ENCODE results near the gene SLC6A18.
"Not testable (repeated sequence)": the region's sequence is repeated elsewhere in the genome, so short reads cannot be mapped to it uniquely, and the experiment has no call there.

The SLC6A18 gene

DNA sequence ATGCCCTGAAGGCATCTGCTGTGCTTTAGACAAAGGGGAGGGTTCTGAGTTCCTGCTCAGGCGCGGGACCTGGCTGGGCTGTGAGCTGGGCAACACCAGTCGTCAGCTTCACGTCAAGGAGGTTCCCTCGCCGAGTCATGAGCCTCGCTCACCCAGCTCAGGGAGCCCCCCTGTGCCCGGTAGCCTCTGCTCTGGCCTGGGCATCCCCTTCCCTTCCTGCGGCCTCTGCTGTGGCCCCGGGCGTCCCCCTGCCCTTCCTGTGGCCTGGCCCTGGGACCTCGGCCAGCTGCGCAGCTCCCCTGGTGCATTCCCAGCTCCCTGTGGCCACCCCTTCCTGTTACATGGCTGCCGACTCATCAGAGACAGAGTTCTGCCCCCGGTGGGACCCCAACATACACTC lies 39.8 kb downstream of the SLC6A18 start:
- no peak overlapping the region for H3K4me3 ChIP-seq (ENCODE audit: low read length)
- DNase-seq (ENCODE audit: low read depth, low spot score) = no peak

DNA sequence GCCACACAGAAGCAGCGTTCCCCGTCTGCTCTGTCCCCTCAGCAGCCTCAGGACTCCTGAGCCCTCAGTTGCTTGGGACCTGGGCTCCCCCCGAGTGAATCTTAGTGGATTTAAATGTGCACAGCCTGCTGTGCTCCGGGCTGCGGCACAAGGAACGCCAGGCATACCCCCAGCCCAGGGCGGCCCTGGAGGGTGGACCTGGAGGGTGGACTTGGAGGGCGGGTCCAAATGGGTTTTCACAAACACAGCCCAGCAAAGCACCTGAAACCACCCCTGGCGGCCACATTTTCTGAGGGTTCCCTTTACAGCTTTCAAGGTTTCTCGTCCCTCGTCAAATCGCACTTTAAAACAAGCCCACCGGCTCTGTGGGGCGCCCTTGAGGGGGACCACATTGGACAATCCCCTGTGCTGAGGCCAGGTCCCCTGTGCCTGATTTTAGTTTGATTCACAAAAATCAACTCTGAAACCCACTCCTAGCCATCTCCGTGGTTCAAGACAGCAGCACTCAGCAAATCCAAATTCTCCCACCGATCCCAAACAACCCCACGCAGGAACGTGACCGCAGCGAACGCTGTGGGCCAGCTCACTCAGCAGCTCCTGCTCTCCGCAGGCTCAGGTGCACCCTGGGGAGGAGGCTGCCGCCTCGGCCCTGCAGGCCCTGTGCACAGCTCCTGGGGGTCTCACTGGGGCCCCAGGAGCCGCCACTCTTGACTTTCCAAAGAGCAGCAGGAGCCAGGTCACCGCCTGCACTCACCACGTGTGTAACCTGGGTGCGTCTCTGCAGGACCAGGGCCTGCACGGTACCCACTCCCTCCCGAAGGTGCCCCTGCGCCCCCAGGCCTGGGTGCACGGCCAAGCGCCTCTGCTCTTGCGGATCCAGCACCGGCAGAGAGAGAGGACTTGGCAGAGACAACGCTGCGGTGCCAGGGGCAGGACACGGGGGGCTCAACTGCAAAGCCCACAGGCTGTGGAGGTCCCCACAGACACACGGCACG lies 40.6 kb downstream of the SLC6A18 start:
- no peak for DNase-seq (ENCODE audit: low read depth, low spot score)
- H3K4me3 ChIP-seq (ENCODE audit: low read length) = no peak overlapping the region

DNA sequence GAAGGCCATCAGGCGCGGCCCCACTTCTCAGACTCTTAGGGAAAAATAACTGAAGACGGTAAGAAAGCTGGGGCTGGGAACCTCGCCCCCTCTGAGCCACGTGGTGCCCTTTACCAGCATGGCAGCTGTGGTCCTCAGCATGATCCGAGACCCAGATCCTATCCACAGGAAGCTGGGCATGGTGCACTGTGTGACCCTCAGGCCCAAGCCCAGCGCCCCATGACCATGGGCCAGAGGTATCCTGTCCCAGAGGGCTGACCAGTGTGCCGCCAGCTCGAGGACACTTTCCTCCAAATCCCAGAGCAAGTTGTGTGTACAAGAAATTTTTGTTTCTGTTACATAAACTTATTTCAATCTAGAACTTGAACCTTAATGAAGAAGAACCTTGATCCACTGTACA lies 41.6 kb downstream of the SLC6A18 start:
- DNase-seq (ENCODE audit: low read depth, low spot score) = no peak
- no peak overlapping the region for H3K4me3 ChIP-seq (ENCODE audit: low read length)

DNA sequence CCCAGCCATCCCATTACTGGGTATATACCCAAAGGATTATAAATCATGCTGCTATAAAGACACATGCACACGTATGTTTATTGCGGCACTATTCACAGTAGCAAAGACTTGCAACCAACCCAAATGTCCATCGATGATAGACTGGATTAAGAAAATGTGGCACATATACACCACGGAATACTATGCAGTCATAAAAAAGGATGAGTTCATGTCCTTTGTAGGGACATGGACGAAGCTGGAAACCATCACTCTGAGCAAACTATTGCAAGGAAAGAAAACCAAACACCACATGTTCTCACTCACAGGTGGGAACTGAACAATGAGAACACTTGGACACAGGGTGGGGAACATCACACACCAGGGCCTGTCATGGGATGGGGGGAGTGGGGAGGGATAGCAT lies 42.3 kb downstream of the SLC6A18 start:
- DNase-seq (ENCODE audit: low read depth, low spot score); H3K4me3 ChIP-seq (ENCODE audit: low read length): not testable (repeated sequence)

DNA sequence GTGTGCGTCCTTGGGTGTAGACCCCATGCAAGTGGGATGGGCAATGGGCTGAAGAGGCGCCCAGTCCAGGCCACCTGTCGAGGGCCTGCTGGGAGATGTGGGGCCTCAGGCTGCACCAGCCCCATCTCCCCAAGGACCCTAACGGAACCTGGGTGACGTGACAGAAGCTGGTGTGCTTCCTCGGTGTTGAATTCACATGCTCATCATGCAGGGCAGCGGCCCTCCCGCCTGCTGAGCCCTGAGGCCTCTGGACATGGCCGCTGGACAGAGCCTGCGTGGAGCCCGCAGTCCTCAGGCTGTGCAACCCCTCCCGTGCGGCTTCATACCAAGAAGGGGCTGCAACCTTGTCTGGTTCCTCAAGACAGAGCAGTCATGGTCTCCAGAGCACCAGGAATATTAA lies 42.9 kb downstream of the SLC6A18 start:
- DNase-seq (ENCODE audit: low read depth, low spot score) = no peak
- H3K4me3 ChIP-seq (ENCODE audit: low read length) = no peak overlapping the region

DNA sequence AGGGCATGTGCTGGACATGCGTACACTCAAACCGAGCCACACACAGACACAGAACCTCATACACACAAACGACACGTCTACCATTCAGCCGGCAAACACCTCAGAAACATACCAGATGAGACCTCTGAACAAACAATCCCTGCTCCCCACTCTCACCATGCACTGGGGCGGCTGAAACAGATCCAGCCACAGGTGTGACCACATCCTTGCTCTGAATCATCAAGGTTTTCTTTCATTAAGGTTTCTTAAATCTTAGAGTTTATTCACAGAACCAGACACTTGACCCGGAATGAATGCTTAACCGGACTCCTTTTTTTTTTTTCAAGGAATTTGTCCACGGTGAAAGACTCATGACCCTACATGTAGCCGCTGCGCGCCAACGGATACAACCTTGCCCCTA lies 43.5 kb downstream of the SLC6A18 start:
- H3K4me3 ChIP-seq (ENCODE audit: low read length) = no peak overlapping the region
- peak; percentile 55 for DNase-seq (ENCODE audit: low read depth, low spot score)

DNA sequence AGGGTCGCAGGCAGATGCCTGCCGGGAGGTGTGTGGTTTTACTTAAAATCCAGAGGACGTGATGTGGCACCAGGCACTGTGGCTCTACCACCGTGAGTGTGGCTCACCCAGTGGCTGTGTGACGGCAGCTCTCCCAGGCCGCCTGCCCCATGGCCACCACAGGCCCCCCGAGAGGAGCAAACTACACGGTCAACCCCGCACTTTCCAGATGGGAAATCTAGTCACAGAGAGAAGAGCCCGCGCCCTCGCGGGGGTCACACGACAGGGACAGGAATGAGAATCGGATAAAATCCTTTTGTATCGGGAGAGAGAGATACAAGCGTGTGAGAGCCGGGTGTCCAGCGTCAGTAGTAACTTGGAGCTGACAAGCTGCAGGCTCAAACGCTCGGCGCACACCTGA lies 45.2 kb downstream of the SLC6A18 start:
- no peak for DNase-seq (ENCODE audit: low read depth, low spot score)
- H3K4me3 ChIP-seq (ENCODE audit: low read length) = no peak overlapping the region

DNA sequence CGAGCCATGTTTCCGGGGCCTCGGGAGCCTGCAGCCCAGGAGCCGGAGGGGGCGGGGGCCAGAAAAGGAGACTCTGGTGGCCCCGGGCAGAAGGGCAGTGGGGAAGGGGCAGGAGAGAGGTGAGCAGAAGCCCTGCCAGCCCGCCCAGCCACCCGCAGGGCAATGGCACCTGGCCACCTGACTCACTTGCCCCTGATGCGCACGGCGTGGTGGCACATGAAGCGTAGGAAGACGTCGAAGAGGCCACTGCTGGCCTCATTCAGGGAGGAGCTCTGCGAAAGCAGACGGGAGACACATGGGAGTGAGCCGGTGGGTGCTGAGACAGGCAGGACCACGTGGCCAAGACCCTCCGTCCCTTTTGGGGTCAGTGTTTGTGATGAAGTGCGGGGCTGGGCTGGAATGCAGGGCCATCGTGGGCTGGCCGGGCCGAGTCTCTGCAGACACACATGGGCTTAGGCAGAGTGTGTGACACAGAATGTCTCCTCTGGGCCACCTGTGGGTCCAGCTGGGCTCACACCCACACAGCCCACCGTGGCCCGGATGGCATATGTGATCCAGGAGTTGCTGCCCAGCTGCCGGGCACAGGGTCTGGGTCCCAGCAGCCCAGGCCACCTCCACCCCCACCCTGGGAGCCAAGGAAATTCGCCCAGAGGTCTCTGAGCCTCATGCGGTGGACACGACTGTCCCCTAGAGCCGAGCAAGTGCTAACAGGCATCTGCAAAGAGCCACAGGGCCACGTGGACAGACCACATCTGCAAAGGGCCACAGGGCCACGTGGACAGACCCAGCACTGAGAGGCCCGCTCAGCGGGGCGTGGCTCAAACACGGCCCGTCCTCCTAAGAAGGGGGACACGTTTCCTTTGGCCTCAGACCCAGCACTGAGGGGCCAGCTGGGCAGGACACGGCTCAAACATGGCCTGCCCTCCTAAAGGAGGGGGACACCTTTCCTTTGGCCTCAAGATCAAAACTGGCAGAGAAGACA lies 46.0 kb downstream of the SLC6A18 start:
- H3K4me3 ChIP-seq (ENCODE audit: low read length) = no peak overlapping the region
- DNase-seq (ENCODE audit: low read depth, low spot score) = no peak

DNA sequence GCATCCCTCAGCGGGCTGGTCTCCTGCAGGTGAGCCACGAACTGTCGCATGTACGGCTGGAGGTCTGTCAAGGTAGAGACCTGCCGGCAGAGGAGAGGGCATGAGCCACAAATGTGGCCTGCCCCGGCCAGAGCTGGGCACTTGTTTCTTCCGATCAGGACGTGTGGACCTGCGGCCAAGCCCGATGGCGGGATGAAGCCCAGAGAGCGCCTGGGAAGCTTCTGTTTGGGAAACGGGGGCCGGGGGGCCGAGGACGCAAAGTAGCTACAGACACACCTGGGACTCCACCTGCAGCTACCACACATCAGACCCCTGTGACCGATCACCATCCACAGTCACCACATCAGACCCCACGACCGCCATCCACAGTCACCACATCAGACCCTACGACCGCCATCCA lies 47.0 kb downstream of the SLC6A18 start:
- H3K4me3 ChIP-seq (ENCODE audit: low read length) = no peak overlapping the region
- no peak for DNase-seq (ENCODE audit: low read depth, low spot score)

DNA sequence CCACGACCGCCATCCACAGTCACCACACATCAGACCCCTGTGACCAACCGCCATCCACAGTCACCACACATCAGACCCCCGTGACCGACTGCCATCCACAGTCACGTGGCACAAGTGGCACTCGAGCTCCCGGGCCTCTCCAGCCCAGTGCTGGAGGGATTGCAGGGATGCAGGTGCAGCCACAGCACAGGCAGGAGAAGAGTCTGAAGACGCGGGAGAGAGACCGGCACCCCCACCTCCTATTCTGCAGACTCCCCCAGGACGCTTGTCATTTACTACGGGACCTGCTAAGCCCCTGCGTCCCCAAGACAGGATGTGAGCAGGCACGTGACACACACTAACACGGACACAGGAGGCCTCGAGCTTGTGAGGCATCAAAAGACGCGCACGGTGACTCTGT lies 48.6 kb downstream of the SLC6A18 start:
- no peak for DNase-seq (ENCODE audit: low read depth, low spot score)
- no peak overlapping the region for H3K4me3 ChIP-seq (ENCODE audit: low read length)

DNA sequence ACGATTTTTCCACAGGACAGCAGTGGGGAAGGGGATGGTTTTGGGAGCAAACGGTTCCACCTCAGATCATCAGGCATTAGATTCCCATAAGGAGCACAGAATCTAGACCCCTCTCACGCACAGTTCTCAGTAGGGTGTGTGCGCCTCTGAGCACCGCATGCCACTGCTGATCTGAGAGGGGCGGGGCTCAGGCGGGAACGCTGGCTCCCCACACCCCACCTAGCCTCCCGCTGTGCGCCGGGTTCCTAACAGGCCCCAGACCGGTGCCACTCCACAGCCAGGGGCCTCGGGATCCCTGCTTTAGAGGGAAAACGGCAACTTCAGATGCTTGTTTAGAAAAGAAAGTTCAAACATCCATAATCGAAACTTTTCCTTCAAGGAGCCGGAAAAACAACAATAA lies 49.3 kb downstream of the SLC6A18 start:
- no peak for DNase-seq (ENCODE audit: low read depth, low spot score)
- no peak overlapping the region for H3K4me3 ChIP-seq (ENCODE audit: low read length)

DNA sequence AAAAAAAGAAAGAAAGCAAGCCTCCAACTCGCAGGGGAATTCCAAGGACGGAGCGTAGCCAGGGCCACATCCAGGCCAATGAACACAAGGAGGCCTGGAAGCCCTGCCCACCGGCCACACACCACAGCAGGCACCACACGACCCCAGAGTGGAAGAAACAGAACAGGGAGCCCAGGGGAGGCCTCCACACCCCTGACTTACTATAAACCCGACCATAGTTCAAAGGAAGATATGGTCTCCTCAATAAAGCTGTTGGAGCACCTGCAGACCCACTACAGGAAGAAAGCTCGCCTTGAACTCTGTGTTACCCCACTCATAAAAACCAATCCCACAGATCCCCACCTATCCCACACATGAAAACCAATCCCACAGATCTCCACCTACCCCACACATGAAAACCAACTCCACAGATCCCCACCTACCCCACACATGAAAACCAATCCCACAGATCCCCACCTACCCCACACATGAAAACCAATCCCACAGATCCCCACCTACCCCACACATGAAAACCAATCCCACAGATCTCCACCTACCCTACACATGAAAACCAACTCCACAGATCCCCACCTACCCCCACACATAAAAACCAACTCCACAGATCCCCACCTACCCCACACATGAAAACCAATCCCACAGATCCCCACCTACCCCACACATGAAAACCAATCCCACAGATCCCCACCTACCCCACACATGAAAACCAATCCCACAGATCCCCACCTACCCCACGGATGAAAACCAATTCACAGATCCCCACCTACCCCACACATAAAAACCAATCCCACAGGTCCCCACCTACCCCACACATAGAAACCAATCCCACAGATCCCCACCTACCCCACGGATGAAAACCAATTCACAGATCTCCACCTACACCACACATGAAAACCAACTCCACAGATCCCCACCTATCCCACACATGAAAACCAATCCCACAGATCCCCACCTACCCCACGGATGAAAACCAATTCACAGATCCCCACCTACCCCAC lies 50.5 kb downstream of the SLC6A18 start:
- DNase-seq (ENCODE audit: low read depth, low spot score) = peak; percentile 61
- not testable (repeated sequence) for H3K4me3 ChIP-seq (ENCODE audit: low read length)

DNA sequence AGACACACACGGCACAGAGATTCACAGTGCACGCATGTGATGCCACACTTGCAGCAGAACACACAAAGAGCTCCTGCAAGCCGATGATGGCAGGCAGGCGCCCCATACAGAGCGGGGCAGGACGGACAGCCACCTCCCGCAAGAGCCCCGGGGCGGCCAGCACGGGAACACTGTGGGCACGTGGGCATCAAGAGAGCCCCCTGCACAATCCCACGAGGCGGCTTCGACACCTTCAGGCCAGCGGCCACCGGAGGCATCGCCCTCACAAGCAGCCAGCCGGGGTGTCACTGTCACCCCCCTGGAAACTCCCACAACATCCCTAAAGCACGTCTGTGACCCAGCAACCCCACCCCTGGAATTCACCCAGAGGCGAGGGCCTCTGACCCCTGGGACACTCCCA lies 51.7 kb downstream of the SLC6A18 start:
- H3K4me3 ChIP-seq (ENCODE audit: low read length) = no peak overlapping the region
- no peak for DNase-seq (ENCODE audit: low read depth, low spot score)

DNA sequence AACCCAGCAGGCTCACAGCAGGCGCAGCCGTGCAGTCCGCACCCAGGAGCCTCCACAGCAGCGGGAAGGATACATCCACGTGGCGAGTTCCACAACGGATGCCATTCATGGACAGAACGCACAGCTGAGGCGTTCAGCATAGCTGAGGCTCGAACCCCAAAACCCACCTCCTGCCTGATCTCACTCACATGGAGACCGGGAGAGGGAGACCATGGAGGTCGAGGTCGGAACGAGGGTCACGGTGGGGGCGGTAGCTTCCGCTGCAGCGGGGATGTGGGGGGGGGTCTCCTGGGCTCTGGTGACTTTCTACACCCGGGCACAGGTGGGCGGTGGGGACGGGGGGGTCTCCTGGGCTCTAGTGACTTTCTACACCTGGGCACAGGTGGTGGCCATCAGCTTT lies 52.1 kb downstream of the SLC6A18 start:
- H3K4me3 ChIP-seq (ENCODE audit: low read length) = no peak overlapping the region
- DNase-seq (ENCODE audit: low read depth, low spot score) = no peak

DNA sequence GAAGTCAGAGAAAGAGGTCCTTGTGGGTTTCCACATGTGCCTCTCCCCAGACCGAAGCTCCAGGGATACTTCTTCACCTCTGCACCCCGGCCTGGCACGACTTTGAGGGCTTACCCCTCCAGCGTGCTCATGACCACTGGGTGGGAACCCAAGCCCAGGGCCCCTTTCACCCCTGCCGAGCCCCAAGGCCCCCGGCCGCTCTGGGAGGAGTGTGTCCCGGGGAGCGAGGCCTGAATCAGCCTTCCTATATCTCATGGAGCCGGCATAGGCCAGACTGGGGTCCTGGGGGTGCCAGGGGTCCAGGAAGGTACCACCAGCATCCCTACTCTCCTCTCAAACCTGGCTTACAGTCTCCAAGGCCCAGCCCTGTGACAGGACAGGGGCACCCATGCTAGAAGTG lies 52.6 kb downstream of the SLC6A18 start:
- DNase-seq (ENCODE audit: low read depth, low spot score) = no peak
- no peak overlapping the region for H3K4me3 ChIP-seq (ENCODE audit: low read length)

DNA sequence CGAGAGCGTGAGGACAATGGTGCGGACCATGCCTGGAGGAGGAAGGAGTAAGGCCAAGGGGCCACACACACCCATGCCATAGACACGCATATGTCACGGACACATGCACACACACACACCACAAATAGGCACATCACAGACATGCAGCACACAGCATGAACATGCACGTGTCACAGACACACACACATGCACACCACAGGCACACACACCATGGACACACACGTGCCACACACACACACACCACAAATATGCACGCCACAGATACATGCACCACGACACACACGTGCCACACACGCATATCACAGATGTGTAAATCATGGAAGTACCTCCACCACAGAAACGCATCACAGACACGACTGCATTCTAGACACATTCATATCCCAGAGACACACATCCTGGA lies 53.0 kb downstream of the SLC6A18 start:
- no peak for DNase-seq (ENCODE audit: low read depth, low spot score)
- no peak overlapping the region for H3K4me3 ChIP-seq (ENCODE audit: low read length)

DNA sequence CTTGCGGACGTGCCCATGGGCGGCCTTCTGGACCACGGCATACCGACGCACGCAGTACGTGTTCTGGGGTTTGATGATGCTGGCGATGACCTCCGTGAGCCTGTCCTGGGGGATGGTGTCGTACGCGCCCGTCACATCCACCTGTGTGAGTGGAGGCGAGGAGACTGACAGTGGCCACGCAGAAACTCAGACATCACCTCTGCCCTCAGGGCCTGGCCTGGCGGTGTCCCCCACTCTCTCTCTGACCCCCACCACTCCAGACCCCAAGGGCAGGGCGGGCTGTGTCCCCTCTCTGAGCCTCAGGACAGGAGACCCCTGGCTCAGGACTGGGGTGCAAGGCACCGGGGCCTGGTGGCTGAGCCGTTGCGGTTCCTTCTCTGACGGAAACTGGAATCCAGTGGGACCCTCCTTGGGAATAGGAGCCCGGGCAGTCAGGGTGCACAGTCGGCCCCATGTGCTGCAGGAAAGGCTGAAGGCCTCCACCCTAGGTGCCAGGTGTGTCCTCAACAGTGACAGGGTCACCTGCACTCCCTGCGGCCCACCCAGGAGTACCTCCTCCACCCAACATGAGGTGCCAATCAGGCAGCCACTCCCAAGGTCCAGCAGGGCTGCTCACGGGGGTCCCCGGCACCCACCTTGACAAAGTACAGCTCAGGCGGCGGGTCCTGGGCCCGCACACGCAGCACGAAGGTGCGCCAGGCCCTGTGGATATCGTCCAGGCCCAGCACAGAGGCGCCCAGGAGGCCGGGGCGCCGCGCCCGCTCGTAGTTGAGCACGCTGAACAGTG lies 53.7 kb downstream of the SLC6A18 start:
- no peak overlapping the region for H3K4me3 ChIP-seq (ENCODE audit: low read length)
- DNase-seq (ENCODE audit: low read depth, low spot score) = no peak

Data from Jurkat, Clone E6-1 (cell line).